ENCODE results near the gene CCNH. TPM values are rescaled to one million over a fixed set of nuclear protein-coding genes. Genes with fewer than 3 reads are reported as not detected.

CCNH gene
- total and polyA plus RNA-seq, 9 of the 15 experiments (the other 6 are each of a cell fraction or from before 2014, with no cell fraction given) = 100 to 213 (median 150) TPM

DNA sequence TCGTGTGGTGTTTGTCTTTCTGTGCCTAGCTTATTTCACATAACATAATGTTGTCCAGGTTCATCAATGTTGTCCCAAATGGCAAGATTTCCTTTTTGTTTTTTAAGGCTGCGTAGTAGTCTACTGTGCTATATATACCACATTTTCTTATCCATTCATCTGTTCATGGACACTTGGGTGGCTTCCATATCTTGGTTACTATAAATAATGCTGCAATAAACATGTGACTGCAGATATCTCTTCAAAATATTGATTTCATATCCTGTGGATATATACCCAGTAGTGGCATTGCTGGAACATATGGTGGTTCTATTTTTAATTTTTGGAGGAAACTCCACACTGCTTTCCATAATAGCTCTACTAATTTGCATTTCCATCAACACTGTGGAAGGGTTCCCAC, 25.5 kb upstream of the CCNH start:
- FAIRE-seq (no peak), ATAC-seq (no peak), DNase-seq (ENCODE audit: extremely low read depth in 1 of 4, low spot score in 3 of 4) (no peak)
- Histone ChIP-seq H3K36me3 (ENCODE audit: control insufficient read depth, insufficient read depth, low read length) (no peaks in the 10 kb centered on the region), H3K9ac (ENCODE audit: insufficient read depth in 1 of 2, low read depth in 2 of 2, low read length in 2 of 2) (no peak overlapping the region), H3K4me2 (ENCODE audit: insufficient read depth, low read length) (no peak overlapping the region), H3K9me1 (ENCODE audit: control insufficient read depth, insufficient read depth, low read length) (no peaks in the 10 kb centered on the region), H3K4me3 (no peak overlapping the region), H2AFZ (ENCODE audit: low read depth, low read length) (no peak overlapping the region), H3K4me1 (replicated peaks in 1 of 2; ENCODE audit: control insufficient read depth in 2 of 2, insufficient read depth in 2 of 2, low read length in 2 of 2) (no peaks in the 10 kb centered on the region), H3K79me2 (ENCODE audit: control insufficient read depth, insufficient read depth, low read length) (no peaks in the 10 kb centered on the region), H3K9me3 (replicated peaks; ENCODE audit: control insufficient read depth, insufficient read depth, low read depth, low read length) (no peaks in the 10 kb centered on the region), H4K20me1 (replicated peaks; ENCODE audit: control insufficient read depth, insufficient read depth, low read length) (no peaks in the 10 kb centered on the region), H3K27ac (ENCODE audit: extremely low read depth, low read depth, low read length) (no peak overlapping the region), H3K27me3 (ENCODE audit: control insufficient read depth in 2 of 2, insufficient read depth in 2 of 2, low read length in 2 of 2) (no peaks in the 10 kb centered on the region)
- no TSS peak for BruUV-seq (replicated peaks)
- intact Hi-C loops (cut with micrococcal nuclease) (no loop called here), in situ Hi-C loops (cut with MboI) (no loop called here)
- no peak for TF ChIP-seq RBM25 (IDR thresholded peaks at IDR 0.05; ENCODE audit: low read depth, low read length, severe bottlenecking)
- no peak for TF ChIP-seq SMARCA4 (IDR thresholded peaks at IDR 0.05)
- TF ChIP-seq ZNF589 (CRISPR knock-in tag; IDR thresholded peaks at IDR 0.05; ENCODE audit: low read depth) = no peak
- TF ChIP-seq SMAD1 (IDR thresholded peaks at IDR 0.05; ENCODE audit: low read depth, low read length, partially characterized antibody) = no peak
- no peak for TF ChIP-seq SETDB1 (IDR thresholded peaks at IDR 0.05; ENCODE audit: low read length)
- no peak for TF ChIP-seq ZNF609 (CRISPR knock-in tag; IDR thresholded peaks at IDR 0.05; ENCODE audit: borderline replicate concordance)
- POLR2A ChIA-PET = no interaction called here
- 0% methylated on average over 2 of the region's 2 CpGs for WGBS (ENCODE audit: insufficient coverage, low coverage, missing lambda C conversion rate)
- CTCF ChIA-PET (ENCODE audit: low intra/inter-chr PET ratio) = no interaction called here

Measured in K562 (cell line).